WTC11 (cell line): ENCODE data around the gene GPRIN3. TPM values are rescaled to one million over a fixed set of nuclear protein-coding genes. Genes with fewer than 3 reads are reported as not detected.

Experiments used
- ATAC-seq: fragments of 200-7000 bp; cut with Tn5 transposase; 2 replicates; pipeline ENCODE4 v1.10.0; 2021; ENCODE audit warnings: mild to moderate bottlenecking, moderate library complexity
- CTCF ChIA-PET: fragments of 300-600 bp; sonication (Branson Sonifier 250); formaldehyde crosslinking; loops from one replicate; lab custom pipeline; 2021; ENCODE audit warnings: antibody characterized with exemption; lab: Charles Lee
- POLR2A ChIA-PET: fragments of 350-600 bp; sonication (Branson Sonifier 250); formaldehyde crosslinking; loops from one replicate; lab custom pipeline; 2021; ENCODE audit warnings: antibody characterized with exemption; lab: Charles Lee
- DNase-seq: peaks from one replicate; pipeline ENCODE4 v3.0.0; 2021; ENCODE audit warnings: low spot score
- H3K27ac Mint-ChIP-seq: 2 replicates; pipeline ENCODE4 v1.8.0; 2021; ENCODE audit warnings: mixed read lengths
- H3K27me3 Mint-ChIP-seq: 2 replicates; pipeline ENCODE4 v1.8.0; 2021; ENCODE audit warnings: low read depth, mild to moderate bottlenecking, moderate library complexity, mixed read lengths
- H3K36me3 Mint-ChIP-seq: 2 replicates; pipeline ENCODE4 v1.8.0; 2021; ENCODE audit warnings: mixed read lengths
- H3K4me1 Mint-ChIP-seq: 2 replicates; pipeline ENCODE4 v1.8.0; 2022; ENCODE audit warnings: mixed read lengths
- H3K4me3 Mint-ChIP-seq: 2 replicates; pipeline ENCODE4 v1.8.0; 2021; ENCODE audit warnings: mild to moderate bottlenecking, moderate library complexity, mixed read lengths
- H3K9me3 Mint-ChIP-seq: 2 replicates; pipeline ENCODE4 v1.8.0; 2021; ENCODE audit warnings: mixed read lengths
- AR ChIP-seq: fragments of 250-450 bp; sonication (Bioruptor Pico); IDR thresholded peaks from 2 replicates; pipeline ENCODE4 v1.9.0; 2021; ENCODE audit warnings: mild to moderate bottlenecking
- ATF1 ChIP-seq: sonication (generic); formaldehyde crosslinking; IDR thresholded peaks from 2 replicates; pipeline ENCODE4 v1.8.1; 2023; ENCODE audit warnings: mild to moderate bottlenecking, moderate library complexity, missing genetic modification reagents
- CDX4 ChIP-seq: fragments of 250-450 bp; sonication (Bioruptor Pico); IDR thresholded peaks from 2 replicates; pipeline ENCODE4 v1.9.0; 2021; ENCODE audit warnings: moderate library complexity, mild to moderate bottlenecking, inconsistent platforms, borderline replicate concordance
- CREM ChIP-seq: sonication (generic); formaldehyde crosslinking; IDR thresholded peaks from 2 replicates; pipeline ENCODE4 v1.8.1; 2022; ENCODE audit warnings: mild to moderate bottlenecking, missing genetic modification reagents, moderate library complexity
- ELF4 ChIP-seq: sonication (generic); formaldehyde crosslinking; IDR thresholded peaks from 2 replicates; pipeline ENCODE4 v1.8.1; 2022; ENCODE audit warnings: low read depth, mild to moderate bottlenecking, moderate library complexity, missing genetic modification reagents
- IRF2 ChIP-seq: sonication (generic); formaldehyde crosslinking; IDR thresholded peaks from 2 replicates; pipeline ENCODE4 v1.8.0; 2022; ENCODE audit warnings: low read depth, missing genetic modification reagents, borderline replicate concordance
- NFE2L1 ChIP-seq: sonication (generic); formaldehyde crosslinking; IDR thresholded peaks from 2 replicates; pipeline ENCODE4 v1.8.1; 2023; ENCODE audit warnings: missing genetic modification reagents
- OVOL2 ChIP-seq: fragments of 250-450 bp; sonication (Bioruptor Pico); IDR thresholded peaks from 2 replicates; pipeline ENCODE4 v1.9.0; 2021; ENCODE audit warnings: mild to moderate bottlenecking, borderline replicate concordance
- PRDM15 ChIP-seq: sonication (generic); formaldehyde crosslinking; IDR thresholded peaks from 2 replicates; pipeline ENCODE4 v1.8.0; 2022; ENCODE audit warnings: missing genetic modification reagents
- PREB ChIP-seq: sonication (generic); formaldehyde crosslinking; IDR thresholded peaks from 2 replicates; pipeline ENCODE4 v1.8.1; 2022; ENCODE audit warnings: mild to moderate bottlenecking, missing genetic modification reagents, moderate library complexity, borderline replicate concordance
- PRRX2 ChIP-seq: fragments of 250-450 bp; sonication (Bioruptor Pico); IDR thresholded peaks from 2 replicates; pipeline ENCODE4 v1.8.0; 2021; ENCODE audit warnings: mild to moderate bottlenecking
- RELA ChIP-seq: sonication (generic); formaldehyde crosslinking; IDR thresholded peaks from 2 replicates; pipeline ENCODE4 v1.8.1; 2022; ENCODE audit warnings: missing genetic modification reagents, mild to moderate bottlenecking, borderline replicate concordance
- RORB ChIP-seq: fragments of 250-450 bp; sonication (Bioruptor Pico); IDR thresholded peaks from 2 replicates; pipeline ENCODE4 v1.9.0; 2021; ENCODE audit warnings: mild to moderate bottlenecking
- SOX15 ChIP-seq: fragments of 250-450 bp; sonication (Bioruptor Pico); IDR thresholded peaks from 2 replicates; pipeline ENCODE4 v1.9.0; 2021; ENCODE audit warnings: mild to moderate bottlenecking
- ZNF232 ChIP-seq: sonication (generic); formaldehyde crosslinking; IDR thresholded peaks from 2 replicates; pipeline ENCODE4 v1.8.0; 2022; ENCODE audit warnings: mild to moderate bottlenecking, missing genetic modification reagents
- ZNF423 ChIP-seq: fragments of 250-450 bp; sonication (Bioruptor Pico); IDR thresholded peaks from 2 replicates; pipeline ENCODE4 v2.1.2; 2022; ENCODE audit warnings: mild to moderate bottlenecking, moderate library complexity
- ZNF425 ChIP-seq: fragments of 250-450 bp; sonication (Bioruptor Pico); conservative IDR thresholded peaks from 2 replicates; pipeline ENCODE4 v1.9.0; 2021; ENCODE audit warnings: mild to moderate bottlenecking
- ZSCAN18 ChIP-seq: fragments of 250-450 bp; sonication (Bioruptor Pico); IDR thresholded peaks from 2 replicates; pipeline ENCODE4 v2.1.2; 2022; ENCODE audit warnings: mild to moderate bottlenecking, moderate library complexity
- total RNA-seq: library from RNA; stranded (reverse); gene quantifications from 3 replicates; pipeline ENCODE4 v1.2.3, GENCODE V29; 2021

The GPRIN3 gene
- total RNA-seq, 1 experiment from 2014 or later: 2.0 TPM

- TF ChIP-seq PRDM15 (CRISPR knock-in tag) (no peak), PRRX2 (CRISPR knock-in tag) (no peak), CDX4 (no peak), OVOL2 (no peak), ELF4 (CRISPR knock-in tag) (no peak)
Measured at GRCh38 chr4:89301003-89301402, 6.6 kb downstream of the GPRIN3 start (continued).

- Mint-ChIP-seq H3K27ac (no peak overlapping the region), H3K27me3 (no peaks in the 10 kb centered on the region), H3K4me1 (peaks cover 28% of the 10 kb centered on the region), H3K4me3 (no peak overlapping the region), H3K36me3 (no peaks in the 10 kb centered on the region), H3K9me3 (no peaks in the 10 kb centered on the region)
- CTCF ChIA-PET: interaction anchor here (1.2 kb wide), 1 partner anchor 45 kb away, joined by 6 read pairs; no protein-coding TSS in a partner anchor
- DNase-seq (no peak), ATAC-seq (no peak)
- POLR2A ChIA-PET: no interaction called here
- TF ChIP-seq AR (CRISPR knock-in tag) (no peak), ZNF232 (CRISPR knock-in tag) (no peak), RORB (no peak), IRF2 (CRISPR knock-in tag) (no peak)
Measured at GRCh38 chr4:89300499-89300898, 7.1 kb downstream of the GPRIN3 start.

- no peak for ATAC-seq
- Mint-ChIP-seq H3K4me3 (no peak overlapping the region), H3K4me1 (peaks cover 31% of the 10 kb centered on the region), H3K36me3 (no peaks in the 10 kb centered on the region), H3K27ac (no peak overlapping the region), H3K27me3 (no peaks in the 10 kb centered on the region), H3K9me3 (no peaks in the 10 kb centered on the region)
- no peak for DNase-seq
- POLR2A ChIA-PET: no interaction called here
- CTCF ChIA-PET: interaction anchor here (1.2 kb wide), 1 partner anchor 45 kb away, joined by 6 read pairs; no protein-coding TSS in a partner anchor
- TF ChIP-seq CREM (no peak), RELA (no peak), ZNF423 (CRISPR knock-in tag) (no peak)
Measured at GRCh38 chr4:89300060-89300459, 7.5 kb downstream of the GPRIN3 start.

GRCh38 chr4:89299153-89299791, 8.3 kb downstream of the GPRIN3 start:
- TF ChIP-seq NFE2L1 (CRISPR knock-in tag) (no peak), ZNF232 (CRISPR knock-in tag) (no peak), ZSCAN18 (no peak), PREB (CRISPR knock-in tag) (no peak), ZNF425 (CRISPR knock-in tag) (no peak), SOX15 (no peak), ATF1 (no peak)
- TF ChIP-seq, all 79 proteins: peak for 0
- H3K4me1 Mint-ChIP-seq: peaks cover 35% of the 10 kb centered on the region
- H3K27ac Mint-ChIP-seq: no peak overlapping the region
- no peaks in the 10 kb centered on the region for H3K36me3 Mint-ChIP-seq
- ChIA-PET POLR2A (no interaction called here), CTCF (no interaction called here)
- DNase-seq (no peak), ATAC-seq (no peak)
- no peaks in the 10 kb centered on the region for H3K27me3 Mint-ChIP-seq
- H3K4me3 Mint-ChIP-seq: no peak overlapping the region
- no peaks in the 10 kb centered on the region for H3K9me3 Mint-ChIP-seq
